ENCODE measurements around the gene CCDC127. TPM values are rescaled to one million over a fixed set of nuclear protein-coding genes. Genes with fewer than 3 reads are reported as not detected.

CCDC127 gene
- total and polyA plus RNA-seq, 2 donors (not counting 3 experiments of a cell fraction or from before 2014, with no cell fraction given) = 3.4 to 6.3 TPM

DNA sequence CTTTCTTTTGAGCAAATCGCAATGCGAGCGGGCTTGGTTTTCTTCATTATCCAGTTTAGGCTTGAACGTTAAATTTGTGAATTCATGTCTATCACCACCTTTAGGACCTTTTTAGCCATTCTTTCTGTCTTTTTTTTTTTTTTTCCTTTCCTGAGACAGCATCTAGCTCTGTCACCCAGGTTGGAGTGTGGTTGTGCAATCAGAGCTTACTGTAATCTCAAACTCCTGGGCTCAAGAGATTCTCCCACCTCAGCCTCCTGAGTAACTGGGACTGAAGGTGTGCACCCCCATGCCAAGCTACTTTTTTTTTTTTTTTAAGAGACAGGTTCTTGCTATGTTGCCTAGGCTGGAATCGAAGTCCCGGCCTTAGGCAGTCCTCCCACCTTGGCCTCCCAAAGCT is 65.9 kb downstream of the CCDC127 start:
- TF ChIP-seq FOS (IDR thresholded peaks at IDR 0.05; ENCODE audit: borderline replicate concordance, insufficient read depth, low read length) (no peak), EZH2 (IDR thresholded peaks at IDR 0.05; ENCODE audit: borderline replicate concordance, low read depth, low read length, severe bottlenecking) (no peak), MYC (IDR thresholded peaks at IDR 0.05; ENCODE audit: low read depth, low read length) (no peak), GATA2 (IDR thresholded peaks at IDR 0.05; ENCODE audit: insufficient read depth, insufficient read length, low read depth, low read length) (no peak), JUN (IDR thresholded peaks at IDR 0.05; ENCODE audit: borderline replicate concordance, insufficient read depth, insufficient read length, low read depth) (no peak), POLR2A (IDR thresholded peaks at IDR 0.05; ENCODE audit: low read depth, low read length) (no peak), POLR2AphosphoS5 (IDR thresholded peaks at IDR 0.05; ENCODE audit: insufficient read depth, low read depth, low read length) (no peak)
- TF ChIP-seq, protein P1, sequence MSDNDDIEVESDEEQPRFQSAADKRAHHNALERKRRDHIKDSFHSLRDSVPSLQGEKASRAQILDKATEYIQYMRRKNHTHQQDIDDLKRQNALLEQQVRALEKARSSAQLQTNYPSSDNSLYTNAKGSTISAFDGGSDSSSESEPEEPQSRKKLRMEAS (IDR thresholded peaks at IDR 0.05; ENCODE audit: insufficient read depth, insufficient read length) = no peak
- no peaks in the 10 kb centered on the region for H4K20me1 ChIP-seq (replicated peaks; ENCODE audit: control insufficient read depth, extremely low read depth, insufficient read depth, low read length)
- H2AFZ ChIP-seq (ENCODE audit: low read depth, low read length) = no peak overlapping the region
- DNase-seq (ENCODE audit: low read depth, low spot score) (no peak), FAIRE-seq (no peak)
- no peak overlapping the region for H3K4me2 ChIP-seq (ENCODE audit: insufficient read depth, low read length)
- no peak overlapping the region for H3K4me3 ChIP-seq (replicated peaks in 1 of 3; ENCODE audit: insufficient read depth in 1 of 3, low read depth in 1 of 3, low read length in 3 of 3)
- CTCF ChIA-PET = no interaction called here
- intact Hi-C loops (cut with micrococcal nuclease) = no loop called here
- H3K9ac ChIP-seq (replicated peaks; ENCODE audit: extremely low read depth, insufficient read depth, low read length) = no peak overlapping the region
- no TSS peak for BruUV-seq (replicated peaks)
- H3K9me1 ChIP-seq (replicated peaks; ENCODE audit: control insufficient read depth, extremely low read depth, insufficient read depth, low read length) = no peaks in the 10 kb centered on the region
- peaks cover 0 to 5% of the 10 kb centered on the region in 2 experiments for H3K27me3 ChIP-seq (ENCODE audit: control insufficient read depth in 2 of 2, insufficient read depth in 2 of 2, low read length in 2 of 2)
- H3K4me1 ChIP-seq (ENCODE audit: control insufficient read depth, extremely low read depth, insufficient read depth, low read length) = no peaks in the 10 kb centered on the region
- POLR2A ChIA-PET = no interaction called here
- H3K79me2 ChIP-seq (ENCODE audit: control insufficient read depth, insufficient read depth, low read length) = no peaks in the 10 kb centered on the region
- H3K9me3 ChIP-seq (replicated peaks; ENCODE audit: control insufficient read depth, insufficient read depth, low read length) = no peaks in the 10 kb centered on the region
- dilution Hi-C loops (cut with MboI; ENCODE audit: extremely low pct_ligation_motif_present, low sequenced_read_pairs) = no loop called here
- no peak overlapping the region for H3K27ac ChIP-seq (ENCODE audit: insufficient read depth, low read depth, low read length)
- H3K36me3 ChIP-seq (ENCODE audit: control insufficient read depth in 2 of 2, extremely low read depth in 1 of 2, insufficient read depth in 2 of 2, low read length in 2 of 2) = no peaks in the 10 kb centered on the region

GRCh38 chr5:150746-151145 is 67.2 kb downstream of the CCDC127 start:
- intact Hi-C loops (cut with micrococcal nuclease) = no loop called here
- Histone ChIP-seq H2AFZ (ENCODE audit: low read depth, low read length) (no peak overlapping the region), H3K4me2 (ENCODE audit: insufficient read depth, low read length) (no peak overlapping the region), H3K27ac (ENCODE audit: insufficient read depth, low read depth, low read length) (no peak overlapping the region), H3K9me1 (replicated peaks; ENCODE audit: control insufficient read depth, extremely low read depth, insufficient read depth, low read length) (no peaks in the 10 kb centered on the region), H3K4me3 (replicated peaks in 1 of 3; ENCODE audit: insufficient read depth in 1 of 3, low read depth in 1 of 3, low read length in 3 of 3) (no peak overlapping the region), H4K20me1 (replicated peaks; ENCODE audit: control insufficient read depth, extremely low read depth, insufficient read depth, low read length) (no peaks in the 10 kb centered on the region), H3K79me2 (ENCODE audit: control insufficient read depth, insufficient read depth, low read length) (no peaks in the 10 kb centered on the region), H3K9ac (replicated peaks; ENCODE audit: extremely low read depth, insufficient read depth, low read length) (no peak overlapping the region), H3K27me3 (ENCODE audit: control insufficient read depth in 2 of 2, insufficient read depth in 2 of 2, low read length in 2 of 2) (peaks cover 0 to 5% of the 10 kb centered on the region in 2 experiments), H3K9me3 (replicated peaks; ENCODE audit: control insufficient read depth, insufficient read depth, low read length) (no peaks in the 10 kb centered on the region), H3K36me3 (ENCODE audit: control insufficient read depth in 2 of 2, extremely low read depth in 1 of 2, insufficient read depth in 2 of 2, low read length in 2 of 2) (no peaks in the 10 kb centered on the region), H3K4me1 (ENCODE audit: control insufficient read depth, extremely low read depth, insufficient read depth, low read length) (no peaks in the 10 kb centered on the region)
- FAIRE-seq (no peak), DNase-seq (ENCODE audit: low read depth, low spot score) (no peak)
- dilution Hi-C loops (cut with MboI; ENCODE audit: extremely low pct_ligation_motif_present, low sequenced_read_pairs) = no loop called here
- no TSS peak for BruUV-seq (replicated peaks)
- no peak for TF ChIP-seq GATA2 (IDR thresholded peaks at IDR 0.05; ENCODE audit: insufficient read depth, insufficient read length, low read depth, low read length)
- TF ChIP-seq FOS (IDR thresholded peaks at IDR 0.05; ENCODE audit: borderline replicate concordance, insufficient read depth, low read length) = no peak
- TF ChIP-seq JUN (IDR thresholded peaks at IDR 0.05; ENCODE audit: borderline replicate concordance, insufficient read depth, insufficient read length, low read depth) = no peak
- TF ChIP-seq, protein P2, sequence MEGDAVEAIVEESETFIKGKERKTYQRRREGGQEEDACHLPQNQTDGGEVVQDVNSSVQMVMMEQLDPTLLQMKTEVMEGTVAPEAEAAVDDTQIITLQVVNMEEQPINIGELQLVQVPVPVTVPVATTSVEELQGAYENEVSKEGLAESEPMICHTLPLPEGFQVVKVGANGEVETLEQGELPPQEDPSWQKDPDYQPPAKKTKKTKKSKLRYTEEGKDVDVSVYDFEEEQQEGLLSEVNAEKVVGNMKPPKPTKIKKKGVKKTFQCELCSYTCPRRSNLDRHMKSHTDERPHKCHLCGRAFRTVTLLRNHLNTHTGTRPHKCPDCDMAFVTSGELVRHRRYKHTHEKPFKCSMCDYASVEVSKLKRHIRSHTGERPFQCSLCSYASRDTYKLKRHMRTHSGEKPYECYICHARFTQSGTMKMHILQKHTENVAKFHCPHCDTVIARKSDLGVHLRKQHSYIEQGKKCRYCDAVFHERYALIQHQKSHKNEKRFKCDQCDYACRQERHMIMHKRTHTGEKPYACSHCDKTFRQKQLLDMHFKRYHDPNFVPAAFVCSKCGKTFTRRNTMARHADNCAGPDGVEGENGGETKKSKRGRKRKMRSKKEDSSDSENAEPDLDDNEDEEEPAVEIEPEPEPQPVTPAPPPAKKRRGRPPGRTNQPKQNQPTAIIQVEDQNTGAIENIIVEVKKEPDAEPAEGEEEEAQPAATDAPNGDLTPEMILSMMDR (IDR thresholded peaks at IDR 0.05; ENCODE audit: extremely low read depth in 1 of 2, insufficient read depth in 1 of 2, low read depth in 1 of 2, low read length in 2 of 2) = no peak
- no peak for TF ChIP-seq POLR2A (IDR thresholded peaks at IDR 0.05; ENCODE audit: low read depth, low read length)
- CTCF ChIA-PET = no interaction called here
- POLR2A ChIA-PET = no interaction called here

Measured in endothelial cell of umbilical vein (primary cell).